ENCODE measurements around the gene GATM.
"Not testable (repeated sequence)": the region's sequence is repeated elsewhere in the genome, so short reads cannot be mapped to it uniquely, and the experiment has no call there.

The GATM gene

GRCh38 chr15:45326280-45326679 is 52.1 kb downstream of the GATM start:
- Histone ChIP-seq H3K9me3 (ENCODE audit: insufficient read depth, low read depth, low read length) (no peaks in the 10 kb centered on the region), H3K27me3 (ENCODE audit: insufficient read depth, low read length) (no peaks in the 10 kb centered on the region), H3K4me1 (ENCODE audit: insufficient read depth, low read length) (peaks cover 5% of the 10 kb centered on the region; the same call in 1 of the 2 replicates), H3K27ac (ENCODE audit: low read length) (no peak overlapping the region), H3K36me3 (ENCODE audit: insufficient read depth, low read depth, low read length) (no peaks in the 10 kb centered on the region), H3K9ac (ENCODE audit: low read depth, low read length) (no peak overlapping the region), H3K4me3 (ENCODE audit: low read length) (peak overlapping the region; percentile 25; the same call in 1 of the 2 replicates)

GRCh38 chr15:45320581-45321205 is 57.7 kb downstream of the GATM start:
- no peak overlapping the region for H3K27ac ChIP-seq (ENCODE audit: low read length)
- no peaks in the 10 kb centered on the region for H3K9me3 ChIP-seq (ENCODE audit: insufficient read depth, low read depth, low read length)
- H3K9ac ChIP-seq (ENCODE audit: low read depth, low read length): no peak overlapping the region
- H3K36me3 ChIP-seq (ENCODE audit: insufficient read depth, low read depth, low read length): no peaks in the 10 kb centered on the region
- no peaks in the 10 kb centered on the region for H3K27me3 ChIP-seq (ENCODE audit: insufficient read depth, low read length)
- H3K4me1 ChIP-seq (ENCODE audit: insufficient read depth, low read length): no peaks in the 10 kb centered on the region
- no peak overlapping the region; the same call in 1 of the 2 replicates for H3K4me3 ChIP-seq (ENCODE audit: low read length)

- no peaks in the 10 kb centered on the region for H3K4me1 ChIP-seq (ENCODE audit: insufficient read depth, low read length)
- no peaks in the 10 kb centered on the region for H3K36me3 ChIP-seq (ENCODE audit: insufficient read depth, low read depth, low read length)
- no peaks in the 10 kb centered on the region for H3K27me3 ChIP-seq (ENCODE audit: insufficient read depth, low read length)
- no peak overlapping the region for H3K9ac ChIP-seq (ENCODE audit: low read depth, low read length)
- H3K4me3 ChIP-seq (ENCODE audit: low read length): no peak overlapping the region
- H3K27ac ChIP-seq (ENCODE audit: low read length): no peak overlapping the region
- no peaks in the 10 kb centered on the region for H3K9me3 ChIP-seq (ENCODE audit: insufficient read depth, low read depth, low read length)
Measured at GRCh38 chr15:45319472-45320214, 58.7 kb downstream of the GATM start.

GRCh38 chr15:45314960-45315359 is 63.4 kb downstream of the GATM start:
- Histone ChIP-seq H3K27me3 (ENCODE audit: insufficient read depth, low read length) (no peaks in the 10 kb centered on the region), H3K4me3 (ENCODE audit: low read length) (no peak overlapping the region), H3K4me1 (ENCODE audit: insufficient read depth, low read length) (no peaks in the 10 kb centered on the region), H3K9me3 (ENCODE audit: insufficient read depth, low read depth, low read length) (no peaks in the 10 kb centered on the region), H3K9ac (ENCODE audit: low read depth, low read length) (no peak overlapping the region), H3K27ac (ENCODE audit: low read length) (no peak overlapping the region), H3K36me3 (ENCODE audit: insufficient read depth, low read depth, low read length) (no peaks in the 10 kb centered on the region)

- H3K4me3 ChIP-seq (ENCODE audit: low read length); H3K9me3 ChIP-seq (ENCODE audit: insufficient read depth, low read depth, low read length); H3K27me3 ChIP-seq (ENCODE audit: insufficient read depth, low read length); H3K27ac ChIP-seq (ENCODE audit: low read length); H3K9ac ChIP-seq (ENCODE audit: low read depth, low read length); H3K36me3 ChIP-seq (ENCODE audit: insufficient read depth, low read depth, low read length); H3K4me1 ChIP-seq (ENCODE audit: insufficient read depth, low read length): not testable (repeated sequence)
Measured at GRCh38 chr15:45314117-45314516, 64.2 kb downstream of the GATM start.

Data from iPS-20b (cell line).